ENCODE results near the gene RPS29.

RPS29 gene

DNA sequence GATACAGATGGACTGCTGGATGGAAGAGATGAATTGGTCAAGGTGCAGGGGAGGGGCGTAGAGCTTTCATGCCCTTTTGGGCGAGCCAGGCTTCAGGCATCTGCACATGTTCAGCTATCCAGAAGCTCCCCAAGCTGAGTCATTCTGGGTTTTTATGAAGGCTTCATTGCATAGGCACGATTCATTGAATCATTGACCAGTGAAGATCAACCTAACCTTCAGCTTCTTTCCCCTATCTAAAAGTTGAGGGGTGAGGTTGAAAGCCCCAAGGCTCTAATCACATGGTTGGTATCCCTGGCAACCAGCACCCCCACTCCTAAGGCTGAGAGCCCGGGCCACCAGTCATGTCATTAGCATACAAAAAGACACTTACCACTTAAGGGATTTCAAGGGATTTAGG, 36.3 kb downstream of the RPS29 start:
- no peak for DNase-seq

DNA sequence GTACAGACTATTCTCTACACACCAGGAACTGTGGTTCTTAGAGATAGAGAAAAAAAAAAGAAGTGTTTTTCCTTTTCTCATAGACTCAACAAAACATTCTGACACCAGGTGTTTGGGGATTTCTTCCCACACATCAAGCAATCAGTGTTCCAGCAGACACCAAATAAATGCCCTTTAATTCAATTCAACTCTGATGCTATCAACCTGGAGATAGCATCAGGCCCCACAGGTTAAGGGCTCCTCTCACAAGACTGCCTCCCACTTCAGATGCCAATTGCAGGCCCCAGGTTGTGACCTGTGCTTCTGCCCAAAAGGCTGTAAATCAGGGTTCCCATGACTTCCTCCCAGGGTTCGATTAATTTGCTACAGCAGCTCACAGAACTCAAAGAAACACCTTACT, 36.7 kb downstream of the RPS29 start:
- no peak for DNase-seq

DNA sequence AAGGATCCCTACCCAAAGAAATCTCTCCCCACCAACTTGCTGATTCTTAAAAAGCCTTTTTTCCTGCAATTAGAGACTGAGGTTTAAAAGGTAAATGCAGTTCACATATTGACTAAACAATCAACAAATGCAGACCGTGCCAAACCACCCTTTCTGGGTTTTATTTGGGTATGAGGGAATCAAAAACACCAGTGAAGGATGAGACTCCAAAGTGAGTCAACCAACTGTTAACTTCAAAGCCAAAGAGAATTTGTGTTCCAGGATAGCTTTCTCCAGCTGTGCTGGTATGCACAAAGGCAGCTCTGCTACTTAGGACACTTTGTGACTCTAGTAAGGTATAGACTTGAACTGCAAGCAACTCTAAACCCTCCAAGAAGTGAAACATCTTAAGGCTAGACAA, 39.4 kb downstream of the RPS29 start:
- no peak for DNase-seq

DNA sequence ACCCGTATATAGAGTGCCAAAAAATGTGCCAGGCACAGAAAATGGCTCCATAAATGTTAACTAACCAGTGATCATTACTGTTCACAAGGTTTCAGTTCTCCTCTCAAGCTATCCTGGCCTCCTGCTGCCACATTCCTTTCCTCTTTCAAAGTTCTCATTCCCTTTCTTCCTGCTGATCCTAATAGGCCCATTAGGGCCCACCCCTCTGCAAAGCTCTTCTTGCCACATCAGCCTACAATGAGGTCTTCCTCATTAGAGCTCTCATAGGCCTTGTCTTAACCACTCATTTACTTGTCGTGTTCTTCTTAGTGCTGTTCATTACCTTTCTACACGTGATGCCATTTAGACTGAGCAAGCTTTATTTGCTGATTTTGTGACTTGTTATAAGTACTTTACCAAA, 40.5 kb downstream of the RPS29 start:
- no peak for DNase-seq

DNA sequence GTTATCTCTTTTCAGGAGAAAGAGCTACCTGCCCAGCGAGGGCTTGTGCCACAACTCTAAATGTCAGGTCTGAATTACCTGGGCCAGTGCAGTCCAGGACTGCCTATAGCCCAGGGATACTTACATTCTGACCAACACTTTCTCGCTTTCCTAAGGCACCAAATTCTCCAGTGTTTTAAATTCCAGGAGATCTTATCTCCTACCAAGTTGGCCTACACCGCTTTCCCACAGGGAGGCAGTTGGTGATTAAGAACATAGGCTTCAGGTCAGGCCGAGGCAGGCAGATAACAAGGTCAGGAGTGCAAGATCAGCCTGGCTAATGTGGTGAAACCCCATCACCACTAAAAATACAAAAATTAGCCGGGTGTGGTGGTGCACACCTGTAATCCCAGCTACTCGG, 41.1 kb downstream of the RPS29 start:
- no peak for DNase-seq

DNA sequence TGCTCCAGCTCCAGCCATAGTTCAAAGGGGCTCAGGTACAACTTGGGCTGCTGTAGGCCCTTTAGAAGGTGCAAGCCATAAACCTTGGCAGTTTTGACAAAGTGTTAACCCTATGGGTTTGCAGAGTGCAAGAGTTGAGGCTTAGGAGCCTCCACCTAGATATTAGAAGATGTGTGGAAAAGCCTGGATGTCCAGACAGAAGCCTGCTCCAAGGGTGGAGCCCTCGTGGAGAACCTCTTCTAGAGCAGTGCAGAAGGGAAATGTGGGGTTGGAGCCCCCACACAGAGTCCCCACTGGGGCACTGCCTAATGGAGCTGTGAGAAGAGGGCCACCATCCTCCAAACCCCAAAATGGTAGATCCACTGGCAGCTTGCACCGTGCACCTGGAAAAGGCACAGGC, 45.1 kb downstream of the RPS29 start:
- DNase-seq: no peak

DNA sequence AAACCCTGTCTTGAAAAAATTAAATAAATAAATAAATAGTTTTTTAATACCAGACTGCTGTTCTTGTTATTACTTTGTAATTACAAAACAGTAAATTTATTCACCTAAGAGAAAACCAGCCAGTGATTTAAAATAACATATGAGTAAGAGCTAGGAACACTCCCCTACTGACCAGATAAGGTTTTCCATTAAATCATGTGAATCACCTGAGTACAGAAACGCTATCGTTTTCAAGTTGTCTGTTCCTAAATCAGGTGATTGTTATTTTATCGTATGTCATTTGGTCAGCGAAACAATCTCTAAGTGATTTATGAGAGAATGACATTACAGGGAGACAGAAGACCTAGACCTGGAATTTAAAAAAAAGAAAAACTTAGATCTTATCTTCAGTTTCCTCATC, 47.3 kb downstream of the RPS29 start:
- no peak for DNase-seq
